ENCODE results near the gene MEG3.

GRCh38 chr14:100867631-100868315, 41.9 kb downstream of the MEG3 start:
- TF ChIP-seq CTCF (IDR thresholded peaks at IDR 0.05; ENCODE audit: low read depth, low read length, poor library complexity, severe bottlenecking) (no peak), EZH2phosphoT487 (IDR thresholded peaks at IDR 0.05; ENCODE audit: borderline replicate concordance, low read length) (no peak)

Measured in DOHH2 (cell line).